BLaER1 treated with 17β-estradiol and CSF1 and Interleukin-3, amounts not matched to agents 10 nM and 100 nM (cell line): ENCODE results near the gene AIG1.
"Not testable (repeated sequence)": the region's sequence is repeated elsewhere in the genome, so short reads cannot be mapped to it uniquely, and the experiment has no call there.

Experiments used
- H3K27ac ChIP-seq, 11 experiments: shearing (Covaris generic); formaldehyde crosslinking; 2 replicates each; pipeline ENCODE4 v1.8.1; 2022
- H3K27me3 ChIP-seq, 11 experiments: shearing (Covaris generic); formaldehyde crosslinking; 2 replicates each; pipeline ENCODE4 v1.8.1; 2022
- H3K36me3 ChIP-seq, 11 experiments: shearing (Covaris generic); formaldehyde crosslinking; 2 replicates each; pipeline ENCODE4 v1.8.1; 2022
- H3K4me1 ChIP-seq, 10 experiments: shearing (Covaris generic); formaldehyde crosslinking; 2 replicates each; pipeline ENCODE4 v1.8.1; 2022
- H3K4me2 ChIP-seq, 11 experiments: shearing (Covaris generic); formaldehyde crosslinking; 2 replicates each; pipeline ENCODE4 v1.8.1; 2022
- H3K4me3 ChIP-seq, 10 experiments: shearing (Covaris generic); formaldehyde crosslinking; 2 replicates each; pipeline ENCODE4 v1.8.1; 2022
- H3K9ac ChIP-seq, 11 experiments: shearing (Covaris generic); formaldehyde crosslinking; 2 replicates each; pipeline ENCODE4 v1.8.1; 2022
- H3K9me3 ChIP-seq, 11 experiments: shearing (Covaris generic); formaldehyde crosslinking; replicated peaks in 1 of 11; 2 replicates each; pipeline ENCODE4 v1.8.1; 2022
- H4K20me1 ChIP-seq, 11 experiments: shearing (Covaris generic); formaldehyde crosslinking; 2 replicates each; pipeline ENCODE4 v1.8.1; 2022
- Cebpa-rat ChIP-seq, 11 experiments: shearing (Covaris generic); IDR thresholded peaks; 2 replicates each; pipeline ENCODE4 v1.8.1; 2022

The AIG1 gene

DNA sequence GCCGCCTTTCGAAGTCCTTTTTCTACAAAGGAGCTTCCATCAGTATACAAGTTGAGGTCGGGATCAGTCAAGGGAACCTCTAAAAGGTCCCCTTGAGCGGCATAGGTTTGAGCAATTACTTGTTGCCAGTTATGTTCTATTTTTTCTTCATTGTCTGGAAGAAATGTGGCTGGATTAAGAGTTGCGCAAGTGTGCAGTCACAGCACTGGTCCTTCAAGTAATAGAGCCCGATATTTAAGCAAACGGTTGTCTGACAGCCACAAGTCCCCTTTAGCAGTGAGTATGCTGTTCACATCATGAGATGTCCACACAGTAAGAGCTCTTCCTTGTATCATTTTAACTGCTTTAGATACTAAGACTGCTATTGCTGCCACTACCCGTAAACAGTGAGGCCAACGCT is 21.6 kb downstream of the AIG1 start:
- peaks cover 0 to 12% (median 0%) of the 10 kb centered on the region in 10 experiments; a peak in 2 of 20 replicates for H3K4me1 ChIP-seq
- H3K36me3 ChIP-seq, H3K4me3 ChIP-seq, H4K20me1 ChIP-seq, H3K9me3 ChIP-seq, H3K27ac ChIP-seq, H3K4me2 ChIP-seq, H3K27me3 ChIP-seq, H3K9ac ChIP-seq: not testable (repeated sequence)
- TF ChIP-seq Cebpa-rat (IDR thresholded peaks at IDR 0.05) = peak in 2 of 11 experiments; percentile 10 to 53; a peak in 1 of 22 replicates

DNA sequence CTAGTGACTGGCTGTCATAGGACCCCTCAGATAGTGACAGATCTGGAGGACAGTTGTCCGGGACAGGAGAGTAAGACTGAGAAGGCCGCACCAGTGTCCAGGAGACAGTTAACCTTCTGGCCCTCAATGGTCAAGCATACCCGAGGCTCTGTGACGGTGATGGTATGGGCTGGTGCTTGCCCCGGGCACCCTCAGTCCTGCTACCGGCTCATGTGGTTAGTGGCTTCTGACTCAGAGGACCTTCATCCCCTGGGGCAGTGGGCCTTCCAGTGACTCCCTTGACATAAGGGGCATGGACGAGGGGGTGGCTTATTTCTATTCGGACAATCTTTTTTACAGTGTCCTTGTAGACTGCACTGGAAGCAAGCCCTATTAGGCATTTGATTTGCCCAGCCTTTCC is 23.3 kb downstream of the AIG1 start:
- not testable (repeated sequence) for H3K4me2 ChIP-seq, H3K27me3 ChIP-seq, H3K4me3 ChIP-seq, H3K4me1 ChIP-seq, H3K36me3 ChIP-seq, H3K9ac ChIP-seq, H4K20me1 ChIP-seq, H3K9me3 ChIP-seq, H3K27ac ChIP-seq

DNA sequence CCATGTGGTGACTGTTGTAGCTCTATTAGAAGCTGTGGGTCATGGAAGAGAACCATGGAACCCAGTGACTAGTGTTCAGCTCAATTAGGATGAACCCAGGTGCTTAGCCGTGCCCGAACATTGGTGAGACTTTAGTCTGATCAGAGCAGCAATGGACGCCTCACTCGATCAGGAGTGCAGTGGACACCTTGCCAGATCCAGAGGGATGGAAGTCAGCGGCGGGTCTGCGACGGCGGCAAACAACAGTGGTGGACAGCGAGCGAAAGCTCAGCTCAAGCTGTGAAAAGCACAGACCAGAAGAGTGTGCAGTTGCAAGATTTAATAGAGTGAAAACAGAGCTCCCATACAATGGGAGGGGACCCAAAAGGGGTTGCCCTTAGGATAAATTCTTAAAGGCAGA is 26.6 kb downstream of the AIG1 start:
- H3K27me3 ChIP-seq, H3K4me1 ChIP-seq, H3K27ac ChIP-seq, H3K4me3 ChIP-seq, H3K9me3 ChIP-seq, H3K9ac ChIP-seq, H4K20me1 ChIP-seq, H3K36me3 ChIP-seq, H3K4me2 ChIP-seq: not testable (repeated sequence)

DNA sequence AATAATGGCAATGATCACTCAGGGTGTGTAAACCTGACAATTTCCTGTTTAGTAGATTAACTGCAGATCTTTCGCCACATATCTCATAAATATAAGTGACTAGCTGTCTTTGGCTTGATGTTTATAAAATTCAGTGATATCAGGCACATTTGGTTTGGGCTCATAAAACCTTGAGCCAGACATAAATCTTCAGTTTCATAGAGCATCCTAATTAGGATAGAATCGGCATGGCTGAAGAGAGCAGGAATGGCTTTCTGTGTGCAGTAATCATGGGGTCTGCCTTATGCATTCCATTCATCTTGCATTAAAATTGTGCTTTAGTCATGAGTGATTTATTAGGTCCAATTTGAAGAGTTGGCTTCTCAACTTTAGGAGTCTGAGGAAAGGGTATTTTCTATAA is 27.2 kb downstream of the AIG1 start:
- no peak overlapping the region for H3K4me2 ChIP-seq
- H3K36me3 ChIP-seq = no peaks in the 10 kb centered on the region
- no peak overlapping the region for H3K4me3 ChIP-seq
- H3K9ac ChIP-seq = no peak overlapping the region
- no peak overlapping the region for H3K27ac ChIP-seq
- H3K9me3 ChIP-seq = no peaks in the 10 kb centered on the region
- H3K4me1 ChIP-seq = no peaks in the 10 kb centered on the region
- H4K20me1 ChIP-seq = no peaks in the 10 kb centered on the region
- H3K27me3 ChIP-seq = no peaks in the 10 kb centered on the region
- TF ChIP-seq Cebpa-rat (IDR thresholded peaks at IDR 0.05) = no peak

DNA sequence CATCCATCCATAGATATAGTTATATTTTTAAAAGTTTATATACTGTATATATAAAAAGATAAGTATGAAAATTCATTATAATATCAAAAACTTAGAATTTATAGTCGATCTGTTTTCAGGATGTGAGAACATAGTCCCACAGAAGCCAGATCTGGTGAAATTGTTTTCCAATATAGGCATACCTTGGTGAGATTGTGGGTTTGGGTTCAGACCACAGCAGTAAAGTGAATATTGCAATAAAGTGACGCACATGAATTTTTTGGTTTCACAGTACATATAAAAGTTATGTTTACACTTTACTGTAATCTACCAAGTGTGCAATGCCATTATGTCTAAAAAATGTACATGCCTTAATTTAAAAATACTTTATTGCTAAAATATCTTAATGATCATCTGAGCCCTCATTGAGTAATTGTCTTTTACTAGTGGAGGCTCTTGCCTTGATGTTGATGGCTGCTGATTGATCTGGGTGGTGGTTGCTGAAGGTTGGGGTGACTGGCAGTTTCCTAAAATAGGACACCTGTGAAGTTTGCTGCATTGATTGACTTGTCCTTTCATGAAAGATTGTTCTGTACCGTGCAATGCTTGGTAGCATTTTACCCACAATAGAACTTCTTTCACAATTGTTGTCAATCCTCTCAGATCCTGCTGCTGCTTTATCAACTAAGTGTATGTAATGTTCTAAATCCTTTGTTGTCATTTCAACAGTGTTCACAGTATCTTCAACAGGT is 29.8 kb downstream of the AIG1 start:
- no peaks in the 10 kb centered on the region for H4K20me1 ChIP-seq
- no peak overlapping the region for H3K27ac ChIP-seq
- H3K36me3 ChIP-seq = no peaks in the 10 kb centered on the region
- H3K27me3 ChIP-seq = no peaks in the 10 kb centered on the region
- H3K4me2 ChIP-seq = no peak overlapping the region
- no peak overlapping the region for H3K4me3 ChIP-seq
- no peak for TF ChIP-seq Cebpa-rat (IDR thresholded peaks at IDR 0.05)
- no peaks in the 10 kb centered on the region for H3K9me3 ChIP-seq
- H3K4me1 ChIP-seq = no peaks in the 10 kb centered on the region
- H3K9ac ChIP-seq = no peak overlapping the region

DNA sequence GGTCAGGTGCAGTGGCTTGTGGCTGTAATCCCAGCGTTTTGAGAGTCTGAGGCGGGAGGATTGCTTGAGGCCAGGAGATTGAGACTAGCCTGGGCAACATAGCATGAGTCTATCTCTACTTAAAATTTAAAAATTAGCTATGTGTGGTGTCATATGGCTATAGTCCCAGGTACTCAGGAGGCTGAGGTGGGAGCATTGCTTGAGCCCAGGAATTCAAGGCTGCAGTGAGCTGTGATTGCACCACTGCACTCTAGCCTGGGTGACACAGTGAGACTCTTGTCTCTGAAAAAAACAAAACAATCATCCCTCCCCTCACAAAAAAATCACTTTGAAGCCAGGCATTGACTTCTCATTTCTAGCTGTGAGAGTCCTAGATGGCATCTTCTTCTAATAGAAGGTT is 32.1 kb downstream of the AIG1 start:
- Histone ChIP-seq H3K27ac (no peak overlapping the region), H3K4me3 (no peak overlapping the region), H3K4me1 (peaks cover 4 to 16% (median 8%) of the 10 kb centered on the region in 10 experiments), H3K9ac (no peak overlapping the region), H3K4me2 (no peak overlapping the region), H4K20me1 (no peaks in the 10 kb centered on the region), H3K9me3 (no peaks in the 10 kb centered on the region), H3K36me3 (no peaks in the 10 kb centered on the region), H3K27me3 (no peaks in the 10 kb centered on the region)
- no peak for TF ChIP-seq Cebpa-rat (IDR thresholded peaks at IDR 0.05)

DNA sequence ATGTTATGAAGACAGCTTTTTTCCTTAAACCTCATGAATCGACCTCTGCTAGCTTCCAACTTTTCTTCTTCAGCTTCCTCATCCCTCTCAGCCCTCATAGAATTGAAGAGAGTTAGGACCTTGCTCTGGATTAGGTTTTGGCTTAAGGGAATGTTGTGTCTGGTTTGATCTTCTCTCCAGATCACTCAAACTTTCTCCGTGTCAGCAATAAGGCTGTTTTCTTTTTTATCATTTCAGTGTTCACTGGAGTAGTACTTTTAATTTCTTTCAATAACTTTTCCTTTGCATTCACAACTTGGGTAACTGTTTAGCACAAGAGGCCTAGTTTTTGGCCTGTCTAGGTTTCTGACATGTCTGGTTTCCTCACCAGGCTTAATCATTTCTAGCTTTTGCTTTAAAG is 32.6 kb downstream of the AIG1 start:
- H3K9ac ChIP-seq = no peak overlapping the region
- H3K9me3 ChIP-seq = no peaks in the 10 kb centered on the region
- H3K4me1 ChIP-seq = peaks cover 9 to 20% (median 12%) of the 10 kb centered on the region in 10 experiments
- TF ChIP-seq Cebpa-rat (IDR thresholded peaks at IDR 0.05) = no peak
- no peaks in the 10 kb centered on the region for H4K20me1 ChIP-seq
- no peaks in the 10 kb centered on the region for H3K27me3 ChIP-seq
- no peak overlapping the region for H3K4me3 ChIP-seq
- H3K27ac ChIP-seq = no peak overlapping the region
- no peak overlapping the region for H3K4me2 ChIP-seq
- no peaks in the 10 kb centered on the region for H3K36me3 ChIP-seq

DNA sequence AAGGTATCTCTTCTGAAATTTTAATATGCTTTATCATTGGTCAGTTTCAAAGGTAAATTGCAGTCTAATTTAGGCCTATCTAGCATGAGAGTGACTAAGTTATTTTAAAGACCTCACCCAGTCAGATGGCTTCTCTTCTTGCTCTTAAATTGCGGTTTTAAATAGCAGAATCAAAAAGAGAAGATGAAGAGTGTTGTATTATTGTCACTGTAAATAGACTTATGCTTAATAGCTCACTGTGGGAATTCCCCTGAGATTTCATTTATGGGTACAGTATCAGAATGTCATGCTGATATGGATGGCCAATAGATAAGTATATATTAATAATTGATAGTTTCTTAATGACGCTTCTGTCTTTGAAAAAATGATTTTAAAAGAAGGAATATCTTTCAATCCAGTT is 35.7 kb downstream of the AIG1 start:
- H3K9me3 ChIP-seq = no peaks in the 10 kb centered on the region
- no peak overlapping the region for H3K9ac ChIP-seq
- H4K20me1 ChIP-seq = no peaks in the 10 kb centered on the region
- no peaks in the 10 kb centered on the region for H3K27me3 ChIP-seq
- H3K4me2 ChIP-seq = peak overlapping the region in 2 of 11 experiments; percentile 10 to 29; a peak in 1 of 22 replicates
- H3K4me3 ChIP-seq = no peak overlapping the region
- H3K27ac ChIP-seq = no peak overlapping the region
- no peaks in the 10 kb centered on the region for H3K36me3 ChIP-seq
- H3K4me1 ChIP-seq = peaks cover 12 to 34% (median 17%) of the 10 kb centered on the region in 10 experiments
- no peak for TF ChIP-seq Cebpa-rat (IDR thresholded peaks at IDR 0.05)

DNA sequence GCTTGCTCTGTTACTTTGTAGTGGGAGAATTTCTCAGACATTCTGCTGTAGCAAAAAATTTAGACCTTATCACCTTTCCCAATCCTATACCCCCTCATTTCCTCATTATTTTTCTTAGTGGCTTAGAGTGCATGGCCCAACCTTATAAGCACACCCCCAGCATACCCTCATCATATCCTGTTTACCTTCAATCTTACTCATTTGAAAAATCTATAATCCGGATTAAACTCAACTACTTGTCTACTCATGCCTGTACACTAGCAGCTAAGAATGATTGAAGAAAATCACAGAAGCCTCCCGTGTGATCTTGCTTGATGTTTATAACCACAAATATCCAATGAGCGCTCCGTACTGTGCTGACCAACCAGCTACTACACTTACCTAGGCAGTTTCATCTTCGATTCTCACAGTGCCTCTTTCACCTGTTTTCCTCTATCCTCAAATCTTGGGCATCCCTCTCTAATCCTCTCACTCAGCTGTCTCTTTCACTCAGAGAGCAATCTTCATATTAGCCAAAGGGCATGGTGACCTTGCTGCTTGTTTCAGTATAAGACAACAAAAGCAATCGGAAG is 36.6 kb downstream of the AIG1 start:
- H3K4me1 ChIP-seq = peaks cover 12 to 34% (median 17%) of the 10 kb centered on the region in 10 experiments
- no peak for TF ChIP-seq Cebpa-rat (IDR thresholded peaks at IDR 0.05)
- H4K20me1 ChIP-seq = no peaks in the 10 kb centered on the region
- H3K4me3 ChIP-seq = peak overlapping the region in 1 of 10 experiments; percentile 27; a peak in 1 of 20 replicates
- peak overlapping the region; percentile 35 to 84 (median 52); a peak in 21 of 22 replicates for H3K4me2 ChIP-seq
- H3K27me3 ChIP-seq = no peaks in the 10 kb centered on the region
- H3K36me3 ChIP-seq = no peaks in the 10 kb centered on the region
- no peaks in the 10 kb centered on the region for H3K9me3 ChIP-seq
- H3K27ac ChIP-seq = peak overlapping the region in 7 of 11 experiments; percentile 11 to 63 (median 48); a peak in 9 of 22 replicates
- peak overlapping the region in 1 of 11 experiments; percentile 22; a peak in 1 of 22 replicates for H3K9ac ChIP-seq
